M059J (cell line): ENCODE data around the gene SUMO2. TPM values are rescaled to one million over a fixed set of nuclear protein-coding genes. Genes with fewer than 3 reads are reported as not detected.
"Not testable (repeated sequence)": the region's sequence is repeated elsewhere in the genome, so short reads cannot be mapped to it uniquely, and the experiment has no call there.

ENCODE experiments used
- DNase-seq: peaks from one replicate; pipeline ENCODE4 v3.0.0-alpha.2; 2012; ENCODE audit warnings: low read depth
- total RNA-seq: library from RNA; depleted of rRNA; stranded (reverse); fragments of >200 nt; shearing (Covaris generic); gene quantifications from 2 replicates; pipeline ENCODE4 v1.2.3, GENCODE V29; 2014; rRNA removed

The SUMO2 gene
- 170 and 171 TPM in 2 replicates for total RNA-seq

DNA sequence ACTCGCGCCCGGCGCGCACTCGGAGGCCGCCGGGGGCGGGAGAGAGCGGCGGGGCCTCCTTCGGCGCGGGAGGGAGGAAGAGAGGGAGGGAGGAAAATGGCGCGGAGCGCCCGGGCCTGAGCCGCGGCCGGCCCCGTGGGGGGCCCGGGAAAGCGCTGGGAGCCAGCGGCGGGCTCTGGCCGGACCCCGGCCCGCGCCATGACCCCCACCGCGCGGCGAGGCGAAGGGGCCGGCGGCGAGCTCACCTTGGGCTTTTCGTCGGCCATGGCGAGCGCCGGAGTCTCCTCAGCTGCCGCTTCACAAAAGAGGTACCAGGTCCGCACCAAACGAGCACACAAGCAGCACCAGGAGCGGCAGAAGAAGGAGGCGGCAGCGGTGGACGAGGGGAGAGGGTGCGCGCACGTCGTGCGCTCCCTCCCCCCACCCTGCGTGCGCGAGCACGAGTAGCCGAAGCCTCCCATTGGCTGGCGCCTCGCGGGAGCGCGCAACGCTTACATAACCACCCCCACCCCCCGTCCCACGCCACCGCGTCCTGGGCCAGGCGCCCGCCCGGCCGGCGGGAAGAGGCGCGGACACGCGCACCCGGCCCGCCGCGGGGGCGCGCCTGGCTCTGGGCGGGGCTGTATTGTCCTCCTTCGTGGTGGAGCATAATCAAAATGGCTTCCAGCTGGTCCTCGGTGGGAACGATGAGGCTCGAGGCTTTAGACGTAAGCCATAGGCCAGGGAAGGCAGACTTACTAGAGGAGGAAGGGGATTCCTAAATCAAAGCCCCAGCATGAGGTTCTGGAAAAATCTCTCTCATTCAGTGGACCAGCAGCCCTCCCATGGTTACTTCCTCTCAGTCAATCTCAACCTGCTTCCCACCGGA is at the start of gene SUMO2:
SUMO2 (minus strand) TSS at position 391 of the 868 bp plus-strand sequence; CDS start at position 266, 125 bp downstream.
- DNase-seq = peak; percentile 84

DNA sequence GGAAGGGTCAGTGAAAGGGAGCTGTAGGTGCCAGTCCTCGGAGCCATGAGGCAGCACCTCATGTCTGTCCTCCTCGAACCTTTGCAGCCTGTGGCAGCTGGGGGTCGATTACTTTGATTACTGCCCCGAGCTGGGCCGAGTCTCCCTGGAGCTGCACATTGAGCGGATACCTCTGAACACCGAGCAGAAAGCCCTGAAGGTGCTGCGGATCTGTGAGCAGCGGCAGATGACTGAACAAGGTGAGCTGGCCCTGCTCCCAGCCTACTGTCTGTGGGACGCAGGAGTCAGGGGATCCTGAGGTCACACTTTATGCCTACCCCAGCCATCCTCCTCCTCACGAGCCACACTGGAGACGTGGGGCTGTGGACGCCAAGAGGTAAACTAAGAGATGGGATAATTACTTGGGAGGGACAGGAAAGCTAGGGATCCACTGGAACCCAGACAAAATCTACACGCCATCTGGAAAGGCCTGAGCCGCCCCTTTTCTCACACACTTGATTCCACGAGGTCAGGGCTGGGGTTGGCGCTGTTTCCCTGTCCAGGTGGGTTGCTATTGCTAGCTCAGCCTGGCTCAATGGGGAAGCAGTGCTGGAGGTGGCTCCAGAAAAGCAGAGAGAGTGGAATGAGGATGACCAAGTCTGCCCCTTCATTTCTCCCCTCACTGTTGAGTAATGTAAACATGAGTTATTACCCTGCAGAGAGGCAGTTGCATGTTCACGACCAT is 49.1 kb upstream of the SUMO2 start:
- DNase-seq = no peak

DNA sequence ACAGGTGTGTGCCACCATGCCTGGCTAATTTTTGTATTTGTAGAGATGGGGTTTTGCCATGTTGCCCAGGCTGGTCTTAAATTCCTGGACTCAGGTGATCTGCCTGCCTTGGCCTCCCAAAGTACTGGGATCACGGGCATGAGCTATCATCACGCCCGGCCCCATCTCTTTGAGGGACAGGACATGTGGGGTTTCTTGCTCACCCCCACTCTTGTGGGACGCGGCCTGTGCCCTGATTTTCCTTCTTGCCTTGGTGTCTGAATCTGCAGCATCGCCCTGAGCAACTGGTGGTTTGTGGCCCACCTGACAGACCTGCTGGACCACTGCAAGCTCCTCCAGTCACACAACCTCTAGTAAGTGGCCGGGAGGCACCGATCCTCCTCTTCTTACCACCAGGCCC is 48.3 kb upstream of the SUMO2 start:
- no peak for DNase-seq

DNA sequence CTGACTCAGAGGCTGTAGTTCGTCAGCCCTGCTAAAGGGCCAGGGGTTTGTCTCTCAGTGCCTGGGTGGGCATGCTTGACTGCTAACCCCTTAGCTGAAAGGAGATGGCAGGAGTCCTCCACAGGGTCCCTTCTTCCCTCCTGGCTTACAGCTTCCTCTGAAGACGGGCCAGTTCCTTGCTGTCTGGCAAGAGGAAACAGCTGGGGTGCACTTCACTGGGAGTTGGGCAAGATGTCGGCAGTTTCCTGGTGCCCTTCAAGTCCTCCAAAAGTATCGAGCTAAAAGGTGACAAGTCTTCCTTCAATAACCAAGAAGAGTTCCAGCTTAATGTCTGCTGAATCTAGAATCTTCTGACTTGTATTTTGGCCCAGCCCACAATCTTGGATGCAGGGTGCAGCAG is 46.1 kb upstream of the SUMO2 start:
- no peak for DNase-seq

DNA sequence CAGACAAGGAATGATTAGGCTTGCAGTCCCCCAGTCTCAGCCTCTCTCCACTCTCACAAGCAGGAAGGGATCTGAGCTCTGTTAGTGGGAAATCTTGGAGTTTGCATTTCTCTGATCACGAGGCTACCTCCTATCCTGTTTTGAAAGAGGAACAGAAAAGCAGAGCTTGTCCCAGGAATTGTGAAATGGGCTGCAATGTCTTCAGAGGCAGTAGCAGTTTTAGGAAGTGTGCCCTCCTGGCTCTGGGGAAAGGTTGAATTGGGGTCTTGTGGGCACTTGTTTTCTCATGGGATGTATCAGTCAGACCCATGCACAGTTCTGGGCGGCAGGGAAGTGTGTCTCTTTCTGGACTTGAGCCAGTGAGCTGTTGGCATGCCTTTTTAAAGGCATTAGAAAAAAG is 45.5 kb upstream of the SUMO2 start:
- no peak for DNase-seq

DNA sequence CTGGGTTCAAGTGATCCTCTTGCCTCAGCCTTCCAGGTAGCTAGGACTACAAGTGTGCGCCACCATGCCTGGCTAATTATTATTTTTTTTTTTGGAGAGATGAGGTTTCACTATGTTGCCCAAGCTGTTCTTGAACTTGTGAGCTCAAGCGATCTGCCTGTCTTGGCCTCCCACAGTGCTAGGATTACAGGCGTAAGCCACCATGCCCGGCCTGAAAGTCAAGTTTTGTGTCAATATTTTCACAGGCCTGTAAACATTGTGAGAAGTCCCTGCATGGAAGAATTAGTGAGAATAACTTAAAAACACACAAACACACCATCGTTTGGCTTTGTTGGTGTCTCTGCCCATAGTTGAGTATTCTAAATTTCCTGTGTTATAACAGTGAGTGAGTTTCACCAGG is 45.0 kb upstream of the SUMO2 start:
- no peak for DNase-seq

DNA sequence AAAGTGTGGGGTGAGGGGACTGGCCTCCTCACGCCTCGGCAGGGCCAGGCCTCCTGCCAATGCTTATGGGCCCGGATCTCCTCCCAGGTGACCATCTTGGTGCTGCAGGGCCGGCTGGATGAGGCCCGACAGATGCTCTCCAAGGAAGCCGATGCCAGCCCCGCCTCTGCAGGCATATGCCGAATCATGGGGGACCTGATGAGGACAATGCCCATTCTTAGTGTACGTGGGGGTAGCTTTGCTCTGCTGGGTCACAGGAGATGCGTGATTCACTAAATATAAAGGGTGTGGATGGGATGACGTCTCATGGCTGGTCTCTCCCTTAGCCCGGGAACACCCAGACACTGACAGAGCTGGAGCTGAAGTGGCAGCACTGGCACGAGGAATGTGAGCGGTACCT is 42.3 kb upstream of the SUMO2 start:
- no peak for DNase-seq

DNA sequence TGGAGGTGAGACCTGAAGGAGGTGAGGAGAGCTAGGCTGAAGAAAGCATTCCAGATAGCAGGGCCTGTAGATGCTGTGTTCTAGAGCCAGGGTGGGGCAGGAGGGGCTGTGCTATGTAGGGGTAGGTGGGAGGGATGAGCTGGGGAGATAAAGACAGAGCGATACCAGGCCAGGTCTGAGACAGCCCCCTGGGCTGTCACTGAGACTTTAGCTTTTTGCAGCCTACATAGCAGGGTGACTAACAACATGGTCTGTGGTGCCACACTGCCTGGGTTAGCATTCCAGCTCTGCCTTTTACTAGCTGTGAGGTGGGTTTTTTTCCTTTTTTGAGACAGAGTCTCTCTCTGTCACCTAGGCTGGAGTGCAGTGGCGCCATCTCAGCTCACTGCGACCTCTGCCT is 37.1 kb upstream of the SUMO2 start:
- no peak for DNase-seq

DNA sequence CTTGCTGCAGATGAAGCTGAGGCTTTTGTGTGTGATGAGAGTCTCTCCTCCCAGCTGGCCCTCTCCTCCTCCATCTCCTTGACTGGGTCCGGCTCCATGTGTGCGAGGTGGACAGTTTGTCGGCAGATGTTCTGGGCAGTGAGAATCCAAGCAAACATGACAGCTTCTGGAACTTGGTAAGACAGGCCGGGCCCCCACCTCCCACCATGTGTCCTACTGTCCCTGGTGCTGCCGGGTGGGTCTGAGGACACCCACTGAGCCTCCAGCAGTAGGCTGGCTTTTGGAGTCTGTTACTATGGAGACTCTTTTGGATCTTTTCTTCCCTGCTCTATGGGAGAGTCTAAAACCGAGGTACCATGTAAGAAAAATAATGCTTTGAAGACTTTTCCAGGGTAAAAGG is 35.4 kb upstream of the SUMO2 start:
- DNase-seq = no peak

DNA sequence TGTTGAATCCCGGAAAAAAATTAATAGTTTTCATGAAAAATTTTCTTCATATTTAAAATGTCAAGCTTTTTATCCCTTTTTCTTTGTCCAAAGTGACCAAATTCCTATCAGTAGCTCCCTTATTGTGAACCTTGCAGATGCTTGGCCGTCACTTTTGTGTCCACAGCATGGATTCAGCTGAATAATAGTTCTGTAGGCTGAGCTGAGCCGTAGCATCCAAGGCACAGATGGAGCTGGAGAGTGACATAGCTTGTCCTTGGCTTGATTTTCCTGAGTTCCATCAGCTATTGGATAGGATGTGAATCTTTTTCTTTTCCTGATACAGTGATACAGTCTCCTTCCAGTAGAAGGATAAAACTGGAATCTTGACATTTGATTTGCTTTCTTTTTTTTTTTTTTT is 26.3 kb upstream of the SUMO2 start:
- DNase-seq = no peak

DNA sequence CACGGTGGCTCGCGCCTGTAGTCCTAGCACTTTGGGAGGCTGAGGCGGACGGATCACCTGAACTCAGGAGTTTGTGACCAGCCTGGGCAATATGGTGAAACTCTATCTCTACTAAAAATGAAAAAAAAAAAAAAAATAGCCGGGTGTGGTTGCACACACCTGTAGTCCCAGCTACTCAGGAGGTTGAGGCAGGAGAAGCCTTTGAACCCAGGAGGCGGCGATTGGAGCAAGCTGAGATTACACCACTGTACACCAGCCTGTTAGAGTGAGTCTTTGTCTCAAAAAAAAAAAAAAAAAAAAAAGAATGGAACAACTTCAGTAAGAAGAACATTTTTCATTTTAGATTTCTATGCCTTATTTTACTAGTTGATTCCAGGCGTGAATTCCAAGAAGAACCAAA is 25.4 kb upstream of the SUMO2 start:
- no peak for DNase-seq

DNA sequence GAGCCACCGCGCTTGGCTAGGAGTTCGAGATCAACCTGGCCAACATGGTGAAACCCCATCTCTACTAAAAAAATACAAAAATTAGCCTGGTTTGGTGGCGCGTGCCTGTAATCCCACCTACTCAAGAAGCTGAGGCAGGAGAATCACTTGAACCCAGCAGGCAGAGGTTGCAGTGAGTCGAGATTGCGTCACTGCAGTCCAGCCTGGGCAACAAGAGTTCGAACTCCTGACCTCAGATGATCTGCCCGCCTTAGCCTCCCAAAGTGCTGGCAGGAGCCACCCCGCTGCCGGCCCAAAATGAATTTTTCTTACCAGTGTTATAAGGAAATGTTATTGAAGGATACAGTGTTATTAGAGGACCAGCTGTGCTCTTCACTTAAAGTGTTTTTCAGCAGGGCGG is 25.0 kb upstream of the SUMO2 start:
- no peak for DNase-seq

DNA sequence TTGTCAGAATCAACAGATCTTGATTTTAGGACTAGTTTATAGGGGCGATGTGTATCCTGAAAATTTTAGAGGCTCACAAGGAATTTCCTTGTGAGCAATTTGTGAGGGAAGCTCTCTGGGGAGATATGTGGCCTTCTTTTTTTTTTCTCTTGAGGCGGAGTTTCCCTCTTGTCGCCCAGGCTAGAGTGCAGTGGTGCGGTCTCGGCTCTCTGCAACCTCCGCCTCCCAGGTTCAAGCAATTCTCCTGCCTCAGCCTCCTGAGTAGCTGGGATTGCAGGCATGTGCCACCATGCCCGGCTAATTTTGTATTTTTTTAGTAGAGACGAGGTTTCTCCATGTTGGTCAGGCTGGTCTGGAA is 24.3 kb upstream of the SUMO2 start:
- not testable (repeated sequence) for DNase-seq

DNA sequence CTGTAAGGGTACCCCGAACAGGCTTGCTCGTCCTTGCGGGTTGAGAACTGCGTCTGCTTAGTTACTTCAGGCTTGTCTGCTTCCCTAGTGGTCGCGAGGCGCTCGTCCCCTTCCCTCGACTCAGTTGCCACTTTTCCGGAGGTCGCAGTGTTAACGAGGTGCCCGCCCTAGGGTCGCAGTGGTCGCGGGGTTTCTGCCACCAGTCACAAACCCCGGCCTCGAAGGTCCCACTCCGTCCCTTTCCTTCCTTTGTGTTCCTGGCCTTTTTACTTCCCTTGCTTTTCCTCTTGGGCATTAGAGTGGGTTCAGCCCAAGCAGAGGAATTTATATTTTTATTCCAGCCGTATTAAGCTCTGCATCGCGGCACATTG is 23.0 kb upstream of the SUMO2 start:
- peak; percentile 11 for DNase-seq

DNA sequence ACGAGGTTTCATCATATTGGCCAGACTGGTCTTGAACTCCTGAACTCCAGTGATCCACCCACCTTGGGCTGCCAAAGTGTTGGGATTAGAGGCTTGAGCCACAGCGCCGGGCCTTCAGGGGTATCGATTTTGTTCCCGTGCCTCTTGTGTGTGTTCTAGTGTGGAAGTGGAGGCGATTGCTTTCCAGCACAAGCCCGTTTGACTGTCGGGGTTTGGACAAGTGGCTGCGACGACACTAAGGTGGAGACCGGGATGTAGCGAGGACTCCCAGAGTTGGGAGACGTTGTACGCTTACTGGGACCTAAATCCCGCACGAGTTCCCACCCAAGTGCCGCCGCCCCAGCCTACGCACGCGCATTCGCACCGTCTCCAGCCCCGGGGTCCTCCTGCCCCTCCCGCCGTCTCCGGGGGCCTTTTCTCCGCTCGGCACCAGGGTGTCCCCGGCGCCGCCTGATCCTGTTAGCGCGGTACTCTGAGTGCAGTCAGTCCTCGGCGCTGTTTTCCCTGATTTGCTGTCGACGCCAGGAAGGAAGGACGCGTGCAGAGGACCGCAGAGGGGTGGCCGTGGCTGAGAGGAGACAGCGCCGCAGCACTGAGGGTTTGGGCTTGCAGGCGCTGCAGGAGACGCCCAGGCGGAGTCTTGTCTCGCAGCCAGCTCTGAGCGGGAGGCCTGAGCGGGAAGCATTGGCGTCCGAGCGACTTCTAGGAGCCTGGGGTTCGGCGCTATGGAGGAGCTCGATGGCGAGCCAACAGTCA is 22.5 kb upstream of the SUMO2 start, which contains the start of gene NUP85:
NUP85 (plus strand) TSS at position 643 of the 756 bp plus-strand sequence; CDS start at position 726, 83 bp downstream.
- peak; percentile 86 for DNase-seq

DNA sequence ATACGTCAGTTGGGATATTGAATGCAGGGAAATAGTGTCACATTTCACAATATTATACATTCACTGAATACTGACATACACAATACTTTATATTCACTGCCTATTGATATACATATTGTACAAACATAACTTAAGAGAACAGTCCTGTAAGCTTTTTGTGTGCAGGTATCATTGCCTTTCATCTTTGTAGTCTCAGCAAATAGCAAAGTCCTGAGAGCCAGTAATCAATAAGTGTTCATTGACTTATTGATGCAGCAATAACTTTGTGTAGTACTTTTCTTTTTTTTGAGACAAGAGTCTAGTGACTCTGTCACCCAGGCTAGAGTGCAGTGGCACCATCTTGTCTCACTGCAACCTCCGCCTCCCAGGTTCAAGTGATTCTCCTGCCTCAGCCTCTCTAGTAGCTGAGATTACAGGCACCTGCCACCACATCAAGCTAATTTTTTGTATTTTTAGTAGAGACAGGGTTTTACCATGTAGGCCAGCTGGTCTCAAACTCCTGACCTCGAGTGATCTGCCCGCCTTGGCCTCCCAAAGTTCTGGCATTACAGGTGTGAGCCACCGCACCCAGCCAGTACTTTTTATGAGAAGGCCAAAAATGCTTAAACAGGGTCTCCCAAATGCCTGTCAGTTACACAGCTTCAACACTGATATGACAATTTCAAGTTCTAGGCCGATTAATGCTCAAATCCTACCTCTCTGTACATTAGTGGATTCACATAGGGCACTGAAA is 17.3 kb upstream of the SUMO2 start:
- no peak for DNase-seq

DNA sequence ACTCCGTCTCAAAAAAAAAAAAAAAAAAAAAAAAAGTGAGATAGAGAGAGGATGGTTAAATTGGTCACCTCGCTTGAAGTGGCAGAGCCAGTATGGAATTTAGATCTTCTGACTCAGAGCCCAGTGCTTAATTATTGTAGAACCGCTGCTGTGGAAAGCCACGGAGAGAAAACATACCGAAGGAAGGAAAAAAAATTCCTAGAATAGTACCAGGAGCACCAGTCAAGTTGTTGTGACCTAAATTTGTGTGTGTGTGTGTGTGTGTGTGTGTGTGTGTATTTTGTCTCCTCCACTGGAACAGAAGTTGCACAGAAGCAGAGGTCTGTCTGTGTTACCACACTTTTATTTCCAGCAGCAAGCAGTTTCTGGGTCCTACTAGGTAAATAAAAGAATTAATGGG is 12.1 kb upstream of the SUMO2 start:
- peak; percentile 22 for DNase-seq

DNA sequence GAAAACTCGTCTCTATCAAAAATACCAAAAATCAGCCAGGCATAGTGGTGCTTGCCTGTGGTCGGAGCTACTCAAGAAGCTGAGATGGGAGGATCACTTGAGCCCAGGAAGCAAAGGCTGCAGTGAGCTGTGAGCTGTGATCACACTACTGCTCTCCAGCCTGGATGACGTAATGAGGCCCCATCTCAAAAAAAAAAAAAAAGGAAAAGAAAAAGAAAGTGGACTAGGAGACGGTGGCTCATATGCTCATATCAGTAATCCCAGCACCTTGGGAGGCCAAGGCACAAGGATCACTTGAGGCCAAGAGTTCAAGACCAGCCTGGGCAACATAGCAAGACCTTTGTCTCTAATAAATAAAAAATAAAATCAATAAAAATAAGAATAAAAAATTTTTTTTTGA is 8.8 kb upstream of the SUMO2 start:
- DNase-seq = no peak

DNA sequence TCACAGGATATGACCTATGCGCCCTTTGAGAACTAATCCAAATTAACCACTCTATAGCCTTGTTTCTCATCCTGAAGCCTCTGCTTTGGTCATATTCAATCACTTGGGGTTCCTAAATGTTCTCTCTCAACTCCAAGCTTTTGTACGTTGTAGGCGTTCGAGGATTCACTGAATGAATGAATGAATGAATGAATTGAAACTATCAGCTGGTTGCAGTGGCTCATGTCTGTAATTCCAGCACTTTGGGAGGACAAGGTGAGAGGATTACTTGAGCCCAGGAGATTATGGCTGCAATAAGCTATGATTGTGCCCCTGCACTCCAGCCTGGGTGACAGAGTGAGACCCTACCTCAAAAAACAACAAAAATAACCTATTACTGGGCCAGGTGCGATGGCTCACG is 5.9 kb upstream of the SUMO2 start:
- no peak for DNase-seq

DNA sequence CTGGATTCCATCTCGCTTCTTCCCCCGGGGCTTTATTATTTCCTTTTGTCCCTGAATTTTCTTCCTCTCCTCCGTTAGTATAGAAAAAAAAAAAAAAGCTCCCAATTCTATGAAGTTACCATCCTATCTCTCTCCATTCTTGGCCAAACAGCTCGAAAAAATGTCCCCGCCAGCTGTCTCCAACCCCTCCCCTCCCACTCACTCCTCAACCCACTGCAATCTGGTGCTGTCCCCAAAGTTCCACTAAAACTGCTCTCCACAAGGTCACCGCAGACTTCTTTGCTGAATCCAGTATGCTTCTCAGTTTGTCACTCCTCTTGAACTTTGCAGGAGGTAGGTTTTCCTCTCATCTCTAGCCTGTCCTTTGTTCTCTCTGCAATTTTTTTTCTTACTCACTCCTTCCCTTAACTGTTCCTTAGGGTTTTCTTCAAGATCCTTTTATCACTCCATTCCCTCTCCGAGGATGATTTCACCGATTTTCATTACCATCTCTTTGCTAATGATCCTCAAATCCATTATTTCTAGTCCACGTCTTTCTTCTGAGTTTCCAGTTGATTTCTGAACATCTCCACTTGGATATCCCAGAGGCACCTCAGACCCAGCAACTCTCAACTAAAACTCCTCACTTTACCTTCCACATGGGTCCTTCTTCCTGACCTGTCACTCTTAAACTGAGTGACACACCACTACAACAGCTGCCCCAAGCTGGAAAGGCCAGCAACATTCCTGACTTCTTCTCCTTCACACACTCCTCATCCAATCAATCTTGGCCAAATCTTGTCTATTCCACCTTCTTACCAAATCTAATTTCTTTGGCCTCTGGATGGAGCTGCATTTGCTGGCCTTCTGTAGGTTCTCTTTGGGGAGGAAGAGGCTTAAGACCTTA is 1.5 kb upstream of the SUMO2 start:
- DNase-seq = no peak

DNA sequence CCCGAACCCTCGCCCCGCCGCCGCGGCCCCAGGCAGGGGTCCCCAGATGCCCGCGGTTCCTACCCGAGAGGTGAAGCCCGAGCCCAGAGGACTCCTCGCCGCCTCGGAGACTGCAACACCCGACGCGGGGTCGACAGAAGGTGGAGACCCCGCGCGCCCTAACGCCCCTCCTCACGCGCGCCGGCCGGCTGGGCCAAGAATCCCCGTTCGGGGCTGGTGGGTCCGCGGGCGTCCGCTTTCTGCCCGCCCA is 515 bp downstream of the SUMO2 start:
- no peak for DNase-seq
